HepG2 (cell line): ENCODE results near the gene KLHL12. TPM values are rescaled to one million over a fixed set of nuclear protein-coding genes. Genes with fewer than 3 reads are reported as not detected.

Experiments used
- AHR ChIP-seq: IDR thresholded peaks from 2 replicates; pipeline ENCODE4 v1.6.1; 2018; ENCODE audit warnings: missing genetic modification reagents, missing compliant biosample characterization
- ATF2 ChIP-seq: sonication (generic); formaldehyde crosslinking; IDR thresholded peaks from 2 replicates; pipeline ENCODE4 v1.4.0; 2020; ENCODE audit warnings: missing genetic modification reagents
- BRCA1 ChIP-seq: sonication (generic); formaldehyde crosslinking; IDR thresholded peaks from 2 replicates; pipeline ENCODE4 v1.4.0; 2020; ENCODE audit warnings: missing genetic modification reagents
- BRF2 ChIP-seq: sonication (generic); formaldehyde crosslinking; IDR thresholded peaks from 2 replicates; pipeline ENCODE4 v1.8.1; 2022; ENCODE audit warnings: mild to moderate bottlenecking, missing genetic modification reagents
- DRAP1 ChIP-seq: IDR thresholded peaks from 2 replicates; pipeline ENCODE4 v1.6.1; 2016; ENCODE audit warnings: missing genetic modification reagents, missing compliant biosample characterization
- EEA1 ChIP-seq: sonication (generic); formaldehyde crosslinking; IDR thresholded peaks from 2 replicates; pipeline ENCODE4 v1.5.1; 2020; ENCODE audit warnings: mild to moderate bottlenecking, missing genetic modification reagents, borderline replicate concordance
- MAFK ChIP-seq, 2 experiments: IDR thresholded peaks in 1 of 2; conservative IDR thresholded peaks in 1 of 2; 2 replicates each; pipeline ENCODE4 v1.6.1; 2011; ENCODE audit warnings: improper control_type of control experiment in 2 of 2, low read length in 2 of 2
- MEIS1 ChIP-seq: sonication (generic); formaldehyde crosslinking; IDR thresholded peaks from 2 replicates; pipeline ENCODE4 v1.9.0; 2021; ENCODE audit warnings: mild to moderate bottlenecking, missing genetic modification reagents, moderate library complexity, borderline replicate concordance
- MIER2 ChIP-seq: IDR thresholded peaks from 2 replicates; pipeline ENCODE4 v1.6.1; 2016; ENCODE audit warnings: missing biosample characterization, missing genetic modification reagents
- MTF2 ChIP-seq: sonication (generic); formaldehyde crosslinking; IDR thresholded peaks from 2 replicates; pipeline ENCODE4 v1.5.0; 2020; ENCODE audit warnings: missing genetic modification reagents, borderline replicate concordance
- NR2C2 ChIP-seq: sonication (generic); formaldehyde crosslinking; IDR thresholded peaks from 2 replicates; pipeline ENCODE4 v1.4.0; 2020; ENCODE audit warnings: missing genetic modification reagents, mild to moderate bottlenecking, moderate library complexity, borderline replicate concordance
- POLR2AphosphoS2 ChIP-seq: IDR thresholded peaks from 2 replicates; pipeline ENCODE4 v1.6.1; 2011; ENCODE audit warnings: low read depth, low read length, improper control_type of control experiment
- PPARG ChIP-seq: conservative IDR thresholded peaks from 2 replicates; pipeline ENCODE4 v1.6.1; 2016; ENCODE audit warnings: missing biosample characterization, missing genetic modification reagents
- RBM22 ChIP-seq: fragments of 200-400 bp; formaldehyde crosslinking; optimal IDR thresholded peaks from 2 replicates; pipeline ENCODE3; 2017; ENCODE audit warnings: mild to moderate bottlenecking, low read length, moderate library complexity
- SRSF9 ChIP-seq: fragments of 200-400 bp; formaldehyde crosslinking; IDR thresholded peaks from 2 replicates; pipeline ENCODE4 v1.6.1; 2018; ENCODE audit warnings: borderline replicate concordance, mild to moderate bottlenecking, low read depth, low read length; ENCODE audit not compliant: insufficient read depth, poor library complexity, severe bottlenecking
- SRY ChIP-seq: sonication (generic); formaldehyde crosslinking; IDR thresholded peaks from 2 replicates; pipeline ENCODE4 v1.8.0; 2022; ENCODE audit warnings: mild to moderate bottlenecking, missing genetic modification reagents
- STAG1 ChIP-seq: sonication (generic); formaldehyde crosslinking; IDR thresholded peaks from 2 replicates; pipeline ENCODE4 v1.4.0; 2020; ENCODE audit warnings: missing genetic modification reagents
- ZBTB37 ChIP-seq: sonication (generic); formaldehyde crosslinking; IDR thresholded peaks from 2 replicates; pipeline ENCODE4 v1.4.0; 2020; ENCODE audit warnings: mild to moderate bottlenecking, missing genetic modification reagents
- ZBTB8A ChIP-seq: sonication (generic); formaldehyde crosslinking; IDR thresholded peaks from 2 replicates; pipeline ENCODE4 v1.4.0; 2020; ENCODE audit warnings: mild to moderate bottlenecking, low read depth, missing genetic modification reagents, borderline replicate concordance
- ZFP36L1 ChIP-seq: sonication (generic); formaldehyde crosslinking; IDR thresholded peaks from 2 replicates; pipeline ENCODE4 v1.8.0; 2022; ENCODE audit warnings: mild to moderate bottlenecking, missing genetic modification reagents, moderate library complexity
- ZNF136 ChIP-seq: sonication (generic); formaldehyde crosslinking; IDR thresholded peaks from 2 replicates; pipeline ENCODE4 v1.8.1; 2022; ENCODE audit warnings: low read depth, mild to moderate bottlenecking, moderate library complexity, missing genetic modification reagents
- ZNF335 ChIP-seq: sonication (generic); formaldehyde crosslinking; IDR thresholded peaks from 2 replicates; pipeline ENCODE4 v1.4.0; 2020; ENCODE audit warnings: missing genetic modification reagents
- ZNF33A ChIP-seq: sonication (generic); formaldehyde crosslinking; IDR thresholded peaks from 2 replicates; pipeline ENCODE4 v1.5.1; 2020; ENCODE audit warnings: missing genetic modification reagents, mild to moderate bottlenecking, moderate library complexity, borderline replicate concordance
- ZNF530 ChIP-seq: sonication (generic); formaldehyde crosslinking; IDR thresholded peaks from 2 replicates; pipeline ENCODE4 v1.5.0; 2020; ENCODE audit warnings: low read depth, mild to moderate bottlenecking, missing genetic modification reagents
- ZNF766 ChIP-seq: sonication (generic); formaldehyde crosslinking; IDR thresholded peaks from 2 replicates; pipeline ENCODE4 v1.5.0; 2020; ENCODE audit warnings: missing genetic modification reagents, borderline replicate concordance
- ZNF83 ChIP-seq: sonication (generic); formaldehyde crosslinking; IDR thresholded peaks from 2 replicates; pipeline ENCODE4 v1.4.0; 2020; ENCODE audit warnings: missing genetic modification reagents, mild to moderate bottlenecking, borderline replicate concordance
- ZNF850 ChIP-seq: sonication (generic); formaldehyde crosslinking; conservative IDR thresholded peaks from 2 replicates; pipeline ENCODE4 v1.9.0; 2021; ENCODE audit warnings: mild to moderate bottlenecking, missing genetic modification reagents
- polyA plus RNA-seq, 8 experiments: library from polyadenylated mRNA; depleted of rRNA in 3 of 8; stranded (reverse) in 7 of 8; unstranded in 1 of 8; fragments of >200 nt; fragmentation: Illumina TruSeq in 4 of 8; extraction: Trizol in 4 of 8; gene quantifications; 2 replicates each; pipeline versions ENCODE4 v1.2.1 to v1.2.3, GENCODE V29; 2011 to 2016; ENCODE audit warnings: low read depth in 4 of 8, missing spikeins in 1 of 8, mixed read lengths in 1 of 8; ENCODE audit not compliant: insufficient read depth in 1 of 8
- total RNA-seq, 5 experiments: library from RNA; depleted of rRNA; stranded (reverse); fragments of >200 nt; fragmentation: Illumina TruSeq; extraction: Trizol; gene quantifications; 2 replicates each; pipeline ENCODE4 v1.2.3, GENCODE V29; 2016; ENCODE audit warnings: low read depth in 1 of 5

KLHL12 gene
- total and polyA plus RNA-seq, 2 of the 13 experiments (the other 11 are each of a cell fraction or from before 2014, with no cell fraction given), result 19.2 to 25.2 TPM

GRCh38 chr1:202860744-202861419 lies 66.2 kb downstream of the KLHL12 start (continued):
- TF ChIP-seq BRF2 (CRISPR knock-in tag) (no peak), ATF2 (CRISPR knock-in tag) (no peak; the same call in 1 of the 2 replicates), STAG1 (CRISPR knock-in tag) (no peak), ZNF766 (CRISPR knock-in tag) (no peak), MAFK (conservative IDR thresholded peaks at IDR 0.05 in 1 of 2, IDR thresholded peaks at IDR 0.05 in 1 of 2; ENCODE audit: low read length in 2 of 2) (no peak), BRCA1 (CRISPR knock-in tag) (no peak), EEA1 (no peak), ZFP36L1 (CRISPR knock-in tag) (no peak), MIER2 (CRISPR knock-in tag) (no peak), ZNF136 (CRISPR knock-in tag) (no peak), SRY (no peak), ZNF335 (CRISPR knock-in tag) (no peak), NR2C2 (CRISPR knock-in tag) (no peak), ZBTB37 (CRISPR knock-in tag) (no peak), DRAP1 (CRISPR knock-in tag) (peak; percentile 65), ZBTB8A (CRISPR knock-in tag) (no peak), ZNF850 (CRISPR knock-in tag) (no peak), PPARG (CRISPR knock-in tag) (0 out of 2 replicates have a peak, but pooled peaks have one; percentile 39), ZNF33A (no peak), MTF2 (CRISPR knock-in tag) (no peak), RBM22 (no peak), POLR2AphosphoS2 (no peak), ZNF83 (CRISPR knock-in tag) (no peak), SRSF9 (no peak), ZNF530 (CRISPR knock-in tag) (no peak), MEIS1 (peak; percentile 19; the same call in 1 of the 2 replicates), AHR (CRISPR knock-in tag) (no peak; the same call in 1 of the 2 replicates)
